Adrenal gland (tissue), 12 donors: ENCODE data around the gene SYCN. TPM values are rescaled to one million over a fixed set of nuclear protein-coding genes. Genes with fewer than 3 reads are reported as not detected.

Experiments used
- DNase-seq, 7 donors: peaks; one replicate each; pipeline ENCODE4 v3.0.0-alpha.2; 2019 to 2020
- H3K27ac ChIP-seq, 5 donors: fragments of 200-600 bp; sonication (generic) in 4 of 5; 1 replicate in 3 of 5; 2 replicates in 2 of 5; pipeline versions ENCODE4 v1.5.1 to v1.8.0; 2016 to 2020; ENCODE audit warnings: mild to moderate bottlenecking in 1 of 5
- H3K27me3 ChIP-seq: fragments of 200-600 bp; 2 replicates; pipeline ENCODE4 v1.8.0; 2021
- H3K36me3 ChIP-seq, 2 donors: fragments of 200-600 bp; replicated peaks in 1 of 2; 1 replicate in 1 of 2; 2 replicates in 1 of 2; pipeline versions ENCODE4 v1.5.1 to v1.8.0; 2018 to 2022
- H3K4me1 ChIP-seq, 2 donors: fragments of 200-600 bp; replicated peaks in 1 of 2; 1 replicate in 1 of 2; 2 replicates in 1 of 2; pipeline versions ENCODE4 v1.5.1 to v1.8.0; 2018 to 2021
- H3K4me3 ChIP-seq, 4 donors: fragments of 200-600 bp; sonication (generic) in 3 of 4; one replicate each; pipeline ENCODE4 v1.5.1; 2016 to 2018
- H3K9me3 ChIP-seq, 3 donors: fragments of 200-600 bp; sonication (generic) in 1 of 3; replicated peaks in 1 of 3; 1 replicate in 2 of 3; 2 replicates in 1 of 3; pipeline versions ENCODE4 v1.5.1 to v1.8.0; 2016 to 2021
- POLR2A ChIP-seq, 2 donors: fragments of 450-650 bp; IDR thresholded peaks; one replicate each; pipeline ENCODE4 v1.6.1; 2017; ENCODE audit warnings: antibody characterized with exemption in 2 of 2, mild to moderate bottlenecking in 2 of 2, moderate library complexity in 1 of 2
- WGBS, 4 donors: extraction: QIAGEN DNeasy Blood & Tissue Kit in 2 of 4; methylation state at CpG; one replicate each; pipeline versions ENCODE4 v1.1.5 to v1.1.7; 2013 to 2017; 5-methylcytosine and 5-hydroxymethylcytosine counted together
- intact Hi-C, 2 donors: fragments of 100-400 bp; cut with DNase I; formaldehyde crosslinking; loops; one replicate each; pipeline versions ENCODE4 v1.14.1 to v1.15.0; 2022 to 2023
- polyA plus RNA-seq, 3 donors: library from polyadenylated mRNA; stranded (reverse); fragments of 200-250 nt in 2 of 3; fragments of 350-450 nt in 1 of 3; fragmentation: Illumina TruSeq in 1 of 3; extraction: RNeasy Lipid Tissue Mini Kit (QIAGEN cat#74804) in 1 of 3; gene quantifications; one replicate each; pipeline ENCODE4 v1.2.3, GENCODE V29; 2013 to 2014
- total RNA-seq, 9 donors: library from RNA; depleted of rRNA in 4 of 9; stranded (reverse); fragments of >200 nt in 4 of 9; fragments of 120-200 nt in 1 of 9; fragmentation: NEBNext Ultra II Directional in 1 of 9; extraction: Animal tissue kit (Norgen Biotek cat#: 25700) in 1 of 9; gene quantifications; one replicate each; pipeline versions ENCODE4 v1.1.0 to v1.2.4, GENCODE V29; 2013 to 2023
- TF ChIP-seq, protein P1 (sequence below), 6 experiments: fragments of 450-650 bp in 4 of 6; fragments of 200-600 bp in 2 of 6; sonication (generic) in 1 of 6; IDR thresholded peaks; 1 replicate in 5 of 6; 2 replicates in 1 of 6; pipeline versions ENCODE4 v1.5.1 to v1.8.0; 2016 to 2021; ENCODE audit warnings: antibody characterized with exemption in 6 of 6, mild to moderate bottlenecking in 2 of 6, moderate library complexity in 1 of 6
- donor health status: healthy with polysubstance abuse.
- donor health status: Bipolar disorder and iron deficiency.
- donor health status: DM: yes; HTN: yes; CAD: no.
- donor health status: DM: no; HTN: no; CAD: no.
- donor health status: DM: no; HTN: no; CAD: no.
- donor health status: DM: yes; HTN: yes; CAD: no.

SYCN gene
- total and polyA plus RNA-seq, 12 donors = 0.43 to 0.76 (median 0.67) TPM; not detected in 9

- no peak overlapping the region for H3K27ac ChIP-seq
- H3K4me1 ChIP-seq = no peaks in the 10 kb centered on the region
- DNase-seq = no peak
- intact Hi-C loops = loop anchor here in 1 of 2 donors (10.0 kb wide), 1 partner anchor 124 kb away; the partner anchor contains the start of gene LRFN1
- H3K4me3 ChIP-seq = no peak overlapping the region
- 79 to 93% (median 86%) methylated on average over 3 of the region's 3 CpGs for WGBS, 4 donors
- TF ChIP-seq, protein P1, sequence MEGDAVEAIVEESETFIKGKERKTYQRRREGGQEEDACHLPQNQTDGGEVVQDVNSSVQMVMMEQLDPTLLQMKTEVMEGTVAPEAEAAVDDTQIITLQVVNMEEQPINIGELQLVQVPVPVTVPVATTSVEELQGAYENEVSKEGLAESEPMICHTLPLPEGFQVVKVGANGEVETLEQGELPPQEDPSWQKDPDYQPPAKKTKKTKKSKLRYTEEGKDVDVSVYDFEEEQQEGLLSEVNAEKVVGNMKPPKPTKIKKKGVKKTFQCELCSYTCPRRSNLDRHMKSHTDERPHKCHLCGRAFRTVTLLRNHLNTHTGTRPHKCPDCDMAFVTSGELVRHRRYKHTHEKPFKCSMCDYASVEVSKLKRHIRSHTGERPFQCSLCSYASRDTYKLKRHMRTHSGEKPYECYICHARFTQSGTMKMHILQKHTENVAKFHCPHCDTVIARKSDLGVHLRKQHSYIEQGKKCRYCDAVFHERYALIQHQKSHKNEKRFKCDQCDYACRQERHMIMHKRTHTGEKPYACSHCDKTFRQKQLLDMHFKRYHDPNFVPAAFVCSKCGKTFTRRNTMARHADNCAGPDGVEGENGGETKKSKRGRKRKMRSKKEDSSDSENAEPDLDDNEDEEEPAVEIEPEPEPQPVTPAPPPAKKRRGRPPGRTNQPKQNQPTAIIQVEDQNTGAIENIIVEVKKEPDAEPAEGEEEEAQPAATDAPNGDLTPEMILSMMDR (IDR thresholded peaks at IDR 0.05) = no peak
- TF ChIP-seq POLR2A (IDR thresholded peaks at IDR 0.05) = no peak
- H3K36me3 ChIP-seq = no peaks in the 10 kb centered on the region
- peaks cover 30% of the 10 kb centered on the region for H3K27me3 ChIP-seq
- no peaks in the 10 kb centered on the region for H3K9me3 ChIP-seq
Observed at GRCh38 chr19:39200803-39201115, 3.3 kb downstream of the SYCN start.

DNA sequence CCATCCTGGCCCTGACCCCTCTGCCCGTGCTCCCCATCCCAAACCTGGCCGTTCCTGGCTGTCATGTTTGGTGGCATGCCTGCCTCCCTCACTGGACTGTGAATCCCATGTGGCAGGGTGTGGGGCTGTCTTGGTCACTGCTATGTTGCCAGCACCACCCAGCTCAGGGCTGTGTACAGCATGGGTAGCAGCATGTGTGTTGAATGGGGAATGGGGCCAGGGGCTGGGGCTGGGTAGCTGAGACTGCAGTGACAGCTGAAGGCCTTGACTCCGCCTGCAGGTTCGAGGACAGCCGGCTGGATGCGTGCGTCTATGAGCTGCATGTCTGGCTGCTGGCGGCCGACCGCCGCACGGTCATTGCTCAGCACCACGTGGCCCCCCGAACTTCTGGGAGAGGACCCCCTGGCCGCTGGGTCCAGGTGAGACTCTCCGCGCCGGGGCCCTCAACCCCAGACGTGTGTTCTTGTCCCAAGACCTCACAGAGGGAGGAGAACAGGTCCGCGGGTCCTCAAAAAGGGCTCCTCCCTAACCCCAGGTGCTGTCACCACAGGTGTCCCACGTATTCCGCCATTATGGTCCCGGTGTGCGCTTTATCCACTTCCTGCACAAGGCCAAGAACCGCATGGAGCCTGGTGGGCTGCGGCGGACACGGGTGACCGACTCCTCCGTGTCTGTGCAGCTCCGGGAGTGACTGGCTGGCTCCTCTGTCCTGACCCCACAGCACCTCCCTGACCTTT, 3.8 kb downstream of the SYCN start:
- peaks cover 30% of the 10 kb centered on the region for H3K27me3 ChIP-seq
- intact Hi-C loops = loop anchor here in 1 of 2 donors (10.0 kb wide), 1 partner anchor 125 kb away; the partner anchor contains the start of gene LRFN1
- no peak for TF ChIP-seq POLR2A (IDR thresholded peaks at IDR 0.05)

GRCh38 chr19:39199025-39199424, 5.0 kb downstream of the SYCN start:
- intact Hi-C loops = no loop called here
- H3K4me1 ChIP-seq = no peaks in the 10 kb centered on the region
- no peaks in the 10 kb centered on the region for H3K36me3 ChIP-seq
- no peak overlapping the region for H3K4me3 ChIP-seq
- peaks cover 32% of the 10 kb centered on the region for H3K27me3 ChIP-seq
- DNase-seq = peak; percentile 69 to 88 (median 80)
- H3K27ac ChIP-seq = no peak overlapping the region
- no peaks in the 10 kb centered on the region for H3K9me3 ChIP-seq
- TF ChIP-seq POLR2A (IDR thresholded peaks at IDR 0.05) = no peak
- WGBS, 4 donors = 0 to 44% (median 27%) methylated on average over 3 to 11 of the region's 11 CpGs

More for the DNA sequence above, 3.8 kb downstream of the SYCN start:
- Histone ChIP-seq H3K4me1 (no peaks in the 10 kb centered on the region), H3K27ac (no peak overlapping the region), H3K36me3 (no peaks in the 10 kb centered on the region), H3K4me3 (no peak overlapping the region), H3K9me3 (no peaks in the 10 kb centered on the region)
- WGBS, 4 donors = 61 to 80% (median 74%) methylated on average over 18 to 32 of the region's 32 CpGs
- DNase-seq = peak in 1 of 7 donors; percentile 22

- intact Hi-C loops = no loop called here
- H3K4me1 ChIP-seq = no peaks in the 10 kb centered on the region
- no peak overlapping the region for H3K27ac ChIP-seq
- TF ChIP-seq POLR2A (IDR thresholded peaks at IDR 0.05) = no peak
- TF ChIP-seq, protein P1 (IDR thresholded peaks at IDR 0.05) = no peak
- peaks cover 30% of the 10 kb centered on the region for H3K27me3 ChIP-seq
- no peak overlapping the region for H3K4me3 ChIP-seq
- H3K9me3 ChIP-seq = no peaks in the 10 kb centered on the region
- WGBS, 4 donors = 40 to 70% (median 57%) methylated on average over 3 to 5 of the region's 5 CpGs
- no peak for DNase-seq
- no peaks in the 10 kb centered on the region for H3K36me3 ChIP-seq
Observed at GRCh38 chr19:39197808-39198207, 6.3 kb downstream of the SYCN start.

GRCh38 chr19:39196860-39197562, 7.1 kb downstream of the SYCN start, which contains the start of gene NCCRP1:
Gene NCCRP1, plus strand, starts transcription at chr19:39196964. Its CDS starts 19 bp downstream, at chr19:39196983.
- H3K27me3 ChIP-seq = peaks cover 30% of the 10 kb centered on the region
- DNase-seq = no peak
- H3K36me3 ChIP-seq = no peaks in the 10 kb centered on the region
- WGBS, 4 donors = 13 to 21% (median 19%) methylated on average over 13 to 51 of the region's 51 CpGs
- intact Hi-C loops = no loop called here
- no peak within 1 kb of the TSS for H3K4me3 ChIP-seq
- TF ChIP-seq, protein P1 (IDR thresholded peaks at IDR 0.05) = no peak
- no peak for TF ChIP-seq POLR2A (IDR thresholded peaks at IDR 0.05)
- H3K9me3 ChIP-seq = no peaks in the 10 kb centered on the region
- no peaks in the 10 kb centered on the region for H3K4me1 ChIP-seq
- no peak within 1 kb of the TSS for H3K27ac ChIP-seq
